GM12878 (cell line): Measurements from ENCODE around the gene CNTN2. TPM values are rescaled to one million over a fixed set of nuclear protein-coding genes. Genes with fewer than 3 reads are reported as not detected.

Source experiments
- ATAC-seq: fragments of 200-7000 bp; cut with Tn5 transposase; 3 replicates; pipeline ENCODE4 v1.9.1; 2020; ENCODE audit warnings: mild to moderate bottlenecking, moderate library complexity
- BruUV-seq: library from RNA; stranded (reverse); fragments of 400-500 nt; replicated peaks from 2 replicates; lab custom pipeline; 2021; lab: Mats Ljungman, UMichigan
- CTCF ChIA-PET: fragments of 300-600 bp; sonication (Branson Sonifier 250); formaldehyde crosslinking; extraction: SDS; loops from one replicate; lab custom pipeline; 2021; ENCODE audit warnings: inconsistent platforms; lab: Yijun Ruan, JAX
- POLR2A ChIA-PET: fragments of 350-600 bp; formaldehyde crosslinking; extraction: SDS; loops from one replicate; lab custom pipeline; 2021; ENCODE audit warnings: inconsistent platforms; lab: Charles Lee
- RAD21 ChIA-PET: fragments of 300-600 bp; sonication (Branson Sonifier 250); formaldehyde crosslinking; loops from one replicate; lab custom pipeline; 2023; ENCODE audit warnings: antibody characterized with exemption; ENCODE audit not compliant: unreplicated experiment; lab: Charles Lee
- SMC1A ChIA-PET: fragments of 300-600 bp; sonication (Branson Sonifier 250); formaldehyde crosslinking; loops from one replicate; lab custom pipeline; 2023; ENCODE audit not compliant: unreplicated experiment, uncharacterized antibody; lab: Charles Lee
- DNase-seq: peaks from one replicate; pipeline ENCODE4 v3.0.0-alpha.2; 2011; ENCODE audit warnings: low read depth, low spot score
- FAIRE-seq: peaks from 3 replicates; lab custom pipeline; 2011; peaks lifted over from hg19 to GRCh38; lab: Jason Lieb, UNC
- H2AFZ ChIP-seq: 2 replicates; pipeline ENCODE4 v1.6.0; 2011; ENCODE audit warnings: low read depth, low read length, control low read depth; ENCODE audit not compliant: control insufficient read depth
- H3K27ac ChIP-seq: 2 replicates; pipeline ENCODE4 v1.5.1; 2011; ENCODE audit warnings: control low read depth; ENCODE audit not compliant: control insufficient read depth, insufficient read depth
- H3K27me3 ChIP-seq, 2 experiments: replicated peaks in 1 of 2; 2 replicates each; pipeline versions ENCODE4 v1.6.0 to v1.6.1; 2011; ENCODE audit warnings: low read length in 1 of 2; ENCODE audit not compliant: control insufficient read depth in 2 of 2, insufficient read depth in 2 of 2
- H3K36me3 ChIP-seq, 2 experiments: 2 replicates each; pipeline ENCODE4 v1.5.1; 2011; ENCODE audit warnings: low read length in 1 of 2; ENCODE audit not compliant: control insufficient read depth in 2 of 2, insufficient read depth in 2 of 2
- H3K4me1 ChIP-seq: 2 replicates; pipeline ENCODE4 v1.6.1; 2011; ENCODE audit warnings: mild to moderate bottlenecking, low read length, moderate library complexity, mixed read lengths; ENCODE audit not compliant: control insufficient read depth, insufficient read depth
- H3K4me2 ChIP-seq: 2 replicates; pipeline ENCODE4 v1.6.0; 2011; ENCODE audit warnings: control low read depth; ENCODE audit not compliant: control insufficient read depth, insufficient read depth
- H3K4me3 ChIP-seq: fragments of 200-600 bp; sonication (generic); 2 replicates; pipeline ENCODE4 v1.5.1; 2016
- H3K79me2 ChIP-seq: 2 replicates; pipeline ENCODE4 v1.6.0; 2011; ENCODE audit warnings: low read length; ENCODE audit not compliant: control insufficient read depth, insufficient read depth
- H3K9ac ChIP-seq: 2 replicates; pipeline ENCODE4 v1.8.0; 2011; ENCODE audit warnings: low read length, control low read depth, mixed read lengths; ENCODE audit not compliant: control insufficient read depth, insufficient read depth
- H3K9me3 ChIP-seq: replicated peaks from 3 replicates; pipeline ENCODE4 v1.5.1; 2011; ENCODE audit warnings: mild to moderate bottlenecking, low read length; ENCODE audit not compliant: control insufficient read depth, insufficient read depth
- H4K20me1 ChIP-seq: 2 replicates; pipeline ENCODE4 v1.6.0; 2011; ENCODE audit not compliant: control insufficient read depth, insufficient read depth
- CEBPZ ChIP-seq: fragments of 150-350 bp; IDR thresholded peaks from 2 replicates; pipeline ENCODE4 v1.6.1; 2016; ENCODE audit warnings: low read depth, low read length
- FOS ChIP-seq: IDR thresholded peaks from 3 replicates; pipeline ENCODE4 v1.6.1; 2011; ENCODE audit warnings: borderline replicate concordance; ENCODE audit not compliant: insufficient read length; ENCODE audit errors: extremely low read depth
- WGBS: methylation state at CpG from one replicate; pipeline ENCODE4 v1.1.6; 2016; ENCODE audit warnings: low lambda C conversion rate; ENCODE audit not compliant: insufficient replicate concordance, insufficient coverage; ENCODE audit errors: missing lambda C conversion rate; 5-methylcytosine and 5-hydroxymethylcytosine counted together
- in situ Hi-C: fragments of 300-500 bp; cut with MboI; formaldehyde crosslinking; loops from 9 replicates; pipeline ENCODE4 v1.14.3; 2018; ENCODE audit warnings: mixed read lengths
- intact Hi-C: fragments of 100-400 bp; cut with micrococcal nuclease; formaldehyde crosslinking; loops from one replicate; pipeline ENCODE4 v1.14.2; 2022; ENCODE audit not compliant: unreplicated experiment
- polyA plus RNA-seq, 11 experiments: library from polyadenylated mRNA; depleted of rRNA in 4 of 11; unstranded in 6 of 11; stranded (reverse) in 5 of 11; fragments of >200 nt; fragmentation: Nextera tagmentation in 4 of 11; fragmentation: Illumina TruSeq in 1 of 11; extraction: Ambion mirVana in 4 of 11; extraction: Trizol in 1 of 11; gene quantifications; 1 replicate in 1 of 11; 2 replicates in 10 of 11; pipeline versions ENCODE4 v1.2.1 to v1.2.3, GENCODE V29; 2011 to 2016; ENCODE audit warnings: inconsistent platforms in 2 of 11, missing spikeins in 2 of 11, low read depth in 1 of 11
- total RNA-seq, 4 experiments: library from RNA; depleted of rRNA in 3 of 4; stranded (reverse); fragments of >200 nt in 3 of 4; fragmentation: Illumina TruSeq in 1 of 4; extraction: Trizol in 1 of 4; gene quantifications; 2 replicates each; pipeline versions ENCODE4 v1.2.1 to v1.2.3, GENCODE V29; 2013 to 2021

CNTN2 gene
- total and polyA plus RNA-seq, 10 of the 15 experiments (the other 5 are each of a cell fraction or from before 2014, with no cell fraction given), result 0.03 TPM; not detected in 9

- Histone ChIP-seq H3K36me3 (no peaks in the 10 kb centered on the region), H3K4me1 (no peaks in the 10 kb centered on the region), H3K4me3 (no peak overlapping the region), H3K9me3 (no peaks in the 10 kb centered on the region), H3K9ac (no peak overlapping the region), H3K27me3 (no peaks in the 10 kb centered on the region), H2AFZ (no peak overlapping the region), H3K4me2 (no peak overlapping the region), H3K27ac (no peak overlapping the region), H4K20me1 (no peaks in the 10 kb centered on the region), H3K79me2 (no peaks in the 10 kb centered on the region)
- DNase-seq, result no peak
- no peak for ATAC-seq
- no TSS peak for BruUV-seq
- in situ Hi-C loops (no loop called here), intact Hi-C loops (no loop called here)
- ChIA-PET CTCF (interaction anchor here (0.7 to 8.9 kb wide), 3 partner anchors 14 to 99 kb away, joined by 3 to 65 read pairs (median 8); no protein-coding TSS in a partner anchor), RAD21 (no interaction called here), SMC1A (interaction anchor here (1.0 to 1.2 kb wide), 2 partner anchors 12 to 168 kb away, joined by 3 to 4 read pairs; no protein-coding TSS in a partner anchor), POLR2A (no interaction called here)
- WGBS, result 48% methylated on average over 4 of the region's 4 CpGs
- TF ChIP-seq FOS, result no peak
- TF ChIP-seq CEBPZ, result no peak
- FAIRE-seq, result no peak
These were observed 33.3 kb downstream of the CNTN2 start for GRCh38 chr1:205076245-205076761.
